K562 (cell line): Measurements from ENCODE around the gene TENM3. TPM values are rescaled to one million over a fixed set of nuclear protein-coding genes. Genes with fewer than 3 reads are reported as not detected.

ENCODE experiments used
- ATAC-seq: fragments of 200-7000 bp; cut with Tn5 transposase; 3 replicates; pipeline ENCODE4 v1.9.1; 2020; ENCODE audit warnings: moderate library complexity
- BruUV-seq: library from RNA; stranded (reverse); fragments of 400-500 nt; replicated peaks from 2 replicates; lab custom pipeline; 2021; lab: Mats Ljungman, UMichigan
- CTCF ChIA-PET: fragments of 300-600 bp; formaldehyde crosslinking; extraction: SDS; loops from one replicate; lab custom pipeline; 2021; ENCODE audit warnings: low intra/inter-chr PET ratio; lab: Yijun Ruan, JAX
- POLR2A ChIA-PET: fragments of 300-600, 350-650 bp; sonication (Branson Sonifier 250); formaldehyde crosslinking; extraction: SDS; loops from one replicate; lab custom pipeline; 2021; ENCODE audit warnings: antibody characterized with exemption, inconsistent platforms; lab: Yijun Ruan, JAX
- DNase-seq, 4 experiments: peaks; one replicate each; pipeline versions ENCODE4 v3.0.0 to v3.0.0-alpha.2; 2011 to 2018; ENCODE audit warnings: low spot score in 3 of 4, mixed read lengths in 3 of 4; ENCODE audit errors: extremely low read depth in 1 of 4
- FAIRE-seq: peaks from 2 replicates; lab custom pipeline; 2011; peaks lifted over from hg19 to GRCh38; lab: Jason Lieb, UNC
- H2AFZ ChIP-seq: 2 replicates; pipeline ENCODE4 v1.6.0; 2011; ENCODE audit warnings: low read depth, low read length, control low read depth, inconsistent platforms
- H3K27ac ChIP-seq: fragments of 200-600 bp; 3 replicates; pipeline ENCODE4 v1.8.0; 2011; ENCODE audit warnings: low read depth, mild to moderate bottlenecking, control low read depth, inconsistent platforms, low read length, moderate library complexity, mixed read lengths; ENCODE audit errors: extremely low read depth
- H3K27me3 ChIP-seq, 2 experiments: fragments of 300-600 bp in 1 of 2; 2 replicates in 1 of 2; 3 replicates in 1 of 2; pipeline versions ENCODE4 v1.6.0 to v1.8.0; 2011; ENCODE audit warnings: inconsistent platforms in 2 of 2, low read length in 2 of 2, mild to moderate bottlenecking in 1 of 2, mixed read lengths in 1 of 2, moderate library complexity in 1 of 2; ENCODE audit not compliant: control insufficient read depth in 2 of 2, insufficient read depth in 2 of 2
- H3K36me3 ChIP-seq: fragments of 300-600 bp; 3 replicates; pipeline ENCODE4 v1.8.0; 2011; ENCODE audit warnings: mild to moderate bottlenecking, low read length, inconsistent platforms; ENCODE audit not compliant: control insufficient read depth, insufficient read depth
- H3K4me1 ChIP-seq, 2 experiments: fragments of 200-600 bp in 1 of 2; replicated peaks in 1 of 2; 2 replicates in 1 of 2; 3 replicates in 1 of 2; pipeline versions ENCODE4 v1.5.1 to v1.8.0; 2011; ENCODE audit warnings: inconsistent platforms in 2 of 2, low read length in 2 of 2, mild to moderate bottlenecking in 1 of 2, mixed read lengths in 1 of 2, moderate library complexity in 1 of 2; ENCODE audit not compliant: control insufficient read depth in 2 of 2, insufficient read depth in 2 of 2
- H3K4me2 ChIP-seq: 2 replicates; pipeline ENCODE4 v1.6.1; 2011; ENCODE audit warnings: low read length, control low read depth, inconsistent platforms, mixed read lengths; ENCODE audit not compliant: insufficient read depth
- H3K4me3 ChIP-seq: fragments of 200-600 bp; sonication (generic), shearing (Covaris generic); 2 replicates; pipeline ENCODE4 v1.5.1; 2016; ENCODE audit warnings: control low read depth, inconsistent platforms
- H3K79me2 ChIP-seq: fragments of 200-600 bp; 3 replicates; pipeline ENCODE4 v1.8.0; 2011; ENCODE audit warnings: low read length, inconsistent platforms; ENCODE audit not compliant: control insufficient read depth, insufficient read depth
- H3K9ac ChIP-seq, 2 experiments: 2 replicates each; pipeline versions ENCODE4 v1.6.0 to v1.6.1; 2011; ENCODE audit warnings: low read depth in 2 of 2, low read length in 2 of 2, control low read depth in 1 of 2, inconsistent platforms in 1 of 2, mild to moderate bottlenecking in 1 of 2, mixed read lengths in 1 of 2; ENCODE audit not compliant: insufficient read depth in 1 of 2
- H3K9me1 ChIP-seq: one replicate; pipeline ENCODE4 v1.6.0; 2011; ENCODE audit warnings: inconsistent platforms, mild to moderate bottlenecking, low read length, moderate library complexity; ENCODE audit not compliant: control insufficient read depth, insufficient read depth
- H3K9me3 ChIP-seq: replicated peaks from 2 replicates; pipeline ENCODE4 v1.5.1; 2011; ENCODE audit warnings: low read depth, low read length, inconsistent platforms; ENCODE audit not compliant: control insufficient read depth, insufficient read depth
- H4K20me1 ChIP-seq: replicated peaks from 2 replicates; pipeline ENCODE4 v1.6.1; 2011; ENCODE audit warnings: low read length, inconsistent platforms, mixed read lengths; ENCODE audit not compliant: control insufficient read depth, insufficient read depth
- CXXC5 ChIP-seq: fragments of 250-450 bp; sonication (Bioruptor Pico); IDR thresholded peaks from 2 replicates; pipeline ENCODE4 v1.8.0; 2022; ENCODE audit warnings: inconsistent platforms, mild to moderate bottlenecking, moderate library complexity
- SMC3 ChIP-seq: conservative IDR thresholded peaks from 2 replicates; pipeline ENCODE4 v1.6.1; 2011; ENCODE audit warnings: low read depth, low read length, improper control_type of control experiment; ENCODE audit not compliant: insufficient read depth
- WGBS: fragments of 100-300 bp; shearing (Covaris generic); methylation state at CpG from one replicate; pipeline ENCODE4 v1.1.6; 2016; ENCODE audit warnings: low coverage, mixed read lengths; ENCODE audit not compliant: insufficient coverage; ENCODE audit errors: missing lambda C conversion rate; 5-methylcytosine and 5-hydroxymethylcytosine counted together
- in situ Hi-C: fragments of 300-500 bp; cut with MboI; formaldehyde crosslinking; loops from 4 replicates; pipeline ENCODE4 v1.15.0; 2018; ENCODE audit warnings: inconsistent platforms, mixed read lengths
- intact Hi-C: fragments of 100-400 bp; cut with micrococcal nuclease; formaldehyde crosslinking; loops from 2 replicates; pipeline ENCODE4 v1.14.2; 2022
- polyA plus RNA-seq, 8 experiments: library from polyadenylated mRNA; depleted of rRNA in 4 of 8; stranded (reverse) in 5 of 8; unstranded in 3 of 8; fragments of >200 nt; fragmentation: Nextera tagmentation in 2 of 8; fragmentation: Illumina TruSeq in 1 of 8; extraction: Ambion mirVana in 2 of 8; extraction: Trizol in 1 of 8; gene quantifications; 2 replicates each; pipeline versions ENCODE4 v1.2.1 to v1.2.3, GENCODE V29; 2011 to 2014; ENCODE audit warnings: inconsistent platforms in 1 of 8, missing spikeins in 1 of 8
- total RNA-seq, 7 experiments: library from RNA; depleted of rRNA in 6 of 7; stranded (reverse); fragments of >200 nt in 6 of 7; fragmentation: Illumina TruSeq in 2 of 7; extraction: Trizol in 2 of 7; gene quantifications; 2 replicates each; pipeline versions ENCODE4 v1.2.1 to v1.2.3, GENCODE V29; 2011 to 2021; ENCODE audit warnings: low replicate concordance in 1 of 7
- TF ChIP-seq, protein P1 (sequence below): fragments of 250-450 bp; sonication (Bioruptor Pico); IDR thresholded peaks from 2 replicates; pipeline ENCODE4 v1.5.1; 2021; ENCODE audit warnings: mild to moderate bottlenecking
- TF ChIP-seq, protein P2 (sequence below): fragments of 450-650 bp; IDR thresholded peaks from 2 replicates; pipeline ENCODE4 v1.6.1; 2017; ENCODE audit warnings: mild to moderate bottlenecking, moderate library complexity

The TENM3 gene
- total and polyA plus RNA-seq, 9 of the 15 experiments (the other 6 are each of a cell fraction or from before 2014, with no cell fraction given) = 0.01 to 0.02 TPM; not detected in 7

DNA sequence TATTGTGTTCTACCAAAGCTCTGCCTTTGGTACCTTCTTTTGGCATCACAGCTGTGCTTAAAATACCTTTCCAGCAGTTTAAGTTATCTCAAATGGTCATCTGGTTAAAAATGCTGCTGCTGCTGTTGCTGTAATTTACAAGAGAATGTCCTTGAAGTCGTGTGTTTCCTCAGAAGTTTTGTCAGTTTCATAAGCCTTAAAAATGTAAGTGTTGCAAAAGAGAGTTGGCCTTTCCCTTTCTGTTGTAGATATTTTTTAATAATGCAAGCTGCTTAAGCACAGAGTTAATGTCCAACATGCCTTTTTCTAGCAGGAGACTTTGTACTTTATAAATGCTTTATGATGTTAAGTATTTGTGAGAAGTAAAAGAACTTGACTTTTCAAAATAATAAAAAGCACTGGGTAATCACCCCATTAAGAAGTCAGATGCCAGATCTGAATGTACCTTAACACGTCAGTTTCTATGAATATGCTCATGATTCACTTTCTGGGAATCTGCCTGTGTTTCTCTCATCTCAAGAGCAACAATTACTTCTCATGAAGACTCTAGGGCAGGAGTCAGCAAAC is 35.3 kb upstream of the TENM3 start:
- ChIA-PET CTCF (no interaction called here), POLR2A (no interaction called here)
- WGBS = 0% methylated on average over 2 of the region's 2 CpGs
- Histone ChIP-seq H3K9ac (no peak overlapping the region), H3K4me1 (no peaks in the 10 kb centered on the region), H3K4me3 (no peak overlapping the region), H4K20me1 (no peaks in the 10 kb centered on the region), H3K27me3 (peaks cover 2 to 15% of the 10 kb centered on the region in 2 experiments; a peak in 2 of 5 replicates), H3K9me1 (no peaks in the 10 kb centered on the region), H3K9me3 (no peaks in the 10 kb centered on the region), H3K27ac (no peak overlapping the region), H2AFZ (no peak overlapping the region), H3K79me2 (no peaks in the 10 kb centered on the region), H3K36me3 (no peaks in the 10 kb centered on the region), H3K4me2 (no peak overlapping the region)
- TF ChIP-seq, protein P1, sequence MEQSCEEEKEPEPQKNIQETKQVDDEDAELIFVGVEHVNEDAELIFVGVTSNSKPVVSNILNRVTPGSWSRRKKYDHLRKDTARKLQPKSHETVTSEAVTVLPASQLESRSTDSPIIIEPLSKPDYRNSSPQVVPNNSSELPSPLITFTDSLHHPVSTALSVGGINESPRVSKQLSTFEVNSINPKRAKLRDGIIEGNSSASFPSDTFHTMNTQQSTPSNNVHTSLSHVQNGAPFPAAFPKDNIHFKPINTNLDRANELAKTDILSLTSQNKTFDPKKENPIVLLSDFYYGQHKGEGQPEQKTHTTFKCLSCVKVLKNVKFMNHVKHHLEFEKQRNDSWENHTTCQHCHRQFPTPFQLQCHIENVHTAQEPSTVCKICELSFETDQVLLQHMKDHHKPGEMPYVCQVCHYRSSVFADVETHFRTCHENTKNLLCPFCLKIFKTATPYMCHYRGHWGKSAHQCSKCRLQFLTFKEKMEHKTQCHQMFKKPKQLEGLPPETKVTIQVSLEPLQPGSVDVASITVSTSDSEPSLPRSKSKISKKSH (CRISPR knock-in tag) = no peak
- TF ChIP-seq CXXC5 (CRISPR knock-in tag) (no peak), SMC3 (no peak)
- TF ChIP-seq, protein P2, sequence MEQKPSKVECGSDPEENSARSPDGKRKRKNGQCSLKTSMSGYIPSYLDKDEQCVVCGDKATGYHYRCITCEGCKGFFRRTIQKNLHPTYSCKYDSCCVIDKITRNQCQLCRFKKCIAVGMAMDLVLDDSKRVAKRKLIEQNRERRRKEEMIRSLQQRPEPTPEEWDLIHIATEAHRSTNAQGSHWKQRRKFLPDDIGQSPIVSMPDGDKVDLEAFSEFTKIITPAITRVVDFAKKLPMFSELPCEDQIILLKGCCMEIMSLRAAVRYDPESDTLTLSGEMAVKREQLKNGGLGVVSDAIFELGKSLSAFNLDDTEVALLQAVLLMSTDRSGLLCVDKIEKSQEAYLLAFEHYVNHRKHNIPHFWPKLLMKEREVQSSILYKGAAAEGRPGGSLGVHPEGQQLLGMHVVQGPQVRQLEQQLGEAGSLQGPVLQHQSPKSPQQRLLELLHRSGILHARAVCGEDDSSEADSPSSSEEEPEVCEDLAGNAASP = no peak
- intact Hi-C loops (no loop called here), in situ Hi-C loops (no loop called here)
- no peak for ATAC-seq
- DNase-seq = no peak
- no TSS peak for BruUV-seq
- FAIRE-seq = no peak
